ENCODE measurements around the gene SORBS1.

The SORBS1 gene

GRCh38 chr10:95321554-95322301 lies 239.4 kb downstream of the SORBS1 start:
- Histone ChIP-seq H3K4me3 (ENCODE audit: low read length) (no peak overlapping the region), H3K4me1 (ENCODE audit: insufficient read depth, low read length) (no peaks in the 10 kb centered on the region), H3K9me3 (ENCODE audit: insufficient read depth, low read depth, low read length) (no peaks in the 10 kb centered on the region), H3K27me3 (ENCODE audit: insufficient read depth, low read length) (no peaks in the 10 kb centered on the region), H3K9ac (ENCODE audit: low read depth, low read length) (no peak overlapping the region), H3K36me3 (ENCODE audit: insufficient read depth, low read length) (peaks cover 18% of the 10 kb centered on the region; the same call in 1 of the 2 replicates), H3K27ac (ENCODE audit: low read depth, low read length) (no peak overlapping the region)
- 95% methylated on average over 10 of the region's 10 CpGs for WGBS

GRCh38 chr10:95319239-95319638 lies 241.9 kb downstream of the SORBS1 start:
- no peak overlapping the region for H3K9ac ChIP-seq (ENCODE audit: low read depth, low read length)
- no peak overlapping the region for H3K4me3 ChIP-seq (ENCODE audit: low read length)
- no peak overlapping the region for H3K27ac ChIP-seq (ENCODE audit: low read depth, low read length)
- no peaks in the 10 kb centered on the region for H3K27me3 ChIP-seq (ENCODE audit: insufficient read depth, low read length)
- H3K9me3 ChIP-seq (ENCODE audit: insufficient read depth, low read depth, low read length) = no peaks in the 10 kb centered on the region
- peaks cover 18% of the 10 kb centered on the region; the same call in 1 of the 2 replicates for H3K36me3 ChIP-seq (ENCODE audit: insufficient read depth, low read length)
- H3K4me1 ChIP-seq (ENCODE audit: insufficient read depth, low read length) = no peaks in the 10 kb centered on the region; the same call in 1 of the 2 replicates

GRCh38 chr10:95315509-95315908 lies 245.7 kb downstream of the SORBS1 start:
- H3K9ac ChIP-seq (ENCODE audit: low read depth, low read length) = no peak overlapping the region
- H3K9me3 ChIP-seq (ENCODE audit: insufficient read depth, low read depth, low read length) = no peaks in the 10 kb centered on the region
- peaks cover 4% of the 10 kb centered on the region; the same call in 1 of the 2 replicates for H3K36me3 ChIP-seq (ENCODE audit: insufficient read depth, low read length)
- peaks cover 31% of the 10 kb centered on the region for H3K4me1 ChIP-seq (ENCODE audit: insufficient read depth, low read length)
- WGBS = 83% methylated on average over 2 of the region's 2 CpGs
- H3K4me3 ChIP-seq (ENCODE audit: low read length) = no peak overlapping the region
- H3K27ac ChIP-seq (ENCODE audit: low read depth, low read length) = no peak overlapping the region; the same call in 1 of the 2 replicates
- no peaks in the 10 kb centered on the region for H3K27me3 ChIP-seq (ENCODE audit: insufficient read depth, low read length)

- H3K27me3 ChIP-seq (ENCODE audit: insufficient read depth, low read length) = no peaks in the 10 kb centered on the region
- 81% methylated on average over 4 of the region's 4 CpGs for WGBS
- H3K36me3 ChIP-seq (ENCODE audit: insufficient read depth, low read length) = peaks cover 4% of the 10 kb centered on the region; the same call in 1 of the 2 replicates
- peaks cover 38% of the 10 kb centered on the region for H3K4me1 ChIP-seq (ENCODE audit: insufficient read depth, low read length)
- H3K9me3 ChIP-seq (ENCODE audit: insufficient read depth, low read depth, low read length) = no peaks in the 10 kb centered on the region
- no peak overlapping the region for H3K27ac ChIP-seq (ENCODE audit: low read depth, low read length)
- H3K9ac ChIP-seq (ENCODE audit: low read depth, low read length) = no peak overlapping the region
- no peak overlapping the region for H3K4me3 ChIP-seq (ENCODE audit: low read length)
Observed at GRCh38 chr10:95314192-95314918, 246.8 kb downstream of the SORBS1 start.

GRCh38 chr10:95312986-95313495 lies 248.1 kb downstream of the SORBS1 start:
- no CpG with 5 or more reads among the region's 1 CpG for WGBS
- H3K36me3 ChIP-seq (ENCODE audit: insufficient read depth, low read length) = peaks cover 4% of the 10 kb centered on the region; the same call in 1 of the 2 replicates
- H3K4me1 ChIP-seq (ENCODE audit: insufficient read depth, low read length) = peaks cover 46% of the 10 kb centered on the region
- no peak overlapping the region for H3K9ac ChIP-seq (ENCODE audit: low read depth, low read length)
- no peaks in the 10 kb centered on the region for H3K27me3 ChIP-seq (ENCODE audit: insufficient read depth, low read length)
- no peaks in the 10 kb centered on the region for H3K9me3 ChIP-seq (ENCODE audit: insufficient read depth, low read depth, low read length)
- H3K4me3 ChIP-seq (ENCODE audit: low read length) = no peak overlapping the region
- no peak overlapping the region for H3K27ac ChIP-seq (ENCODE audit: low read depth, low read length)

DNA sequence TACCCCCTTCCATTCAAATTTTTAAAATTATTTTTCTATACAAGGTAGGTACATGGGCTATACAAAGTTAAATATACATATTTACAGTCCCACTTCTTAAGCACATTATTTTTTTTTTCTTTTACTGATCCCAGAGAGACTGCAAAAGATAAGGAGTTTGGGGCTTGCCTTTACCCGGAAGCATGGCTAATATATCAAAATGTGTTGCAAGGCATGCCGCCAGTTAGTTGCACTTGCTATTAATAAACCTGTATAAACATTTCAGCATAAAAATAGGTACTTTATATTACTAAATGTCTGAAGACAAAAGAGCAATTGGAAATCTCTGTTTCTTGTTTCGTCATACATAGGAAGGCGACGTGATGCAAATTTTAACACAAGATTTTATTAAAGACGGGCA lies 248.9 kb downstream of the SORBS1 start:
- no peaks in the 10 kb centered on the region for H3K27me3 ChIP-seq (ENCODE audit: insufficient read depth, low read length)
- peaks cover 46% of the 10 kb centered on the region for H3K4me1 ChIP-seq (ENCODE audit: insufficient read depth, low read length)
- 91% methylated on average over 6 of the region's 6 CpGs for WGBS

DNA sequence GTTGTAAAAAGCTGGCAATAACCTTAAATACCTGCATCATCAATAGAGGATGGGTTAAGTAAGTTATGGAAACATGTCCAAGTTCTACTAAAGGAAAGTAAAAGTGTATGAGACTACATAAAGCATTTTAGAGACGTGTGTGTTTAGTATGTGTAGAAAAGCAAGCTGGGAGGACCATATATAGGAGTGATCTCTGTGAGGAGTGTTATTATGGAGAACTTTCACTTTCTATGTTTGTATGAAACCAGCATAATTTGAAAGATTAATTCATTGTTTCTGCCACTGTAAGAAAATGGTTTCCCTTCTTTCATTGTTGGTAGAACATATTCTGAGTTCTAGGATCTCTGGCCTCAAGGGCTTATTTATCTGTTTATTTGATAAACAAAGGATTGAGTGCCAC lies 251.2 kb downstream of the SORBS1 start:
- Histone ChIP-seq H3K9me3 (ENCODE audit: insufficient read depth, low read depth, low read length) (no peaks in the 10 kb centered on the region), H3K4me1 (ENCODE audit: insufficient read depth, low read length) (peaks cover 51% of the 10 kb centered on the region), H3K27ac (ENCODE audit: low read depth, low read length) (no peak overlapping the region), H3K4me3 (ENCODE audit: low read length) (no peak overlapping the region), H3K36me3 (ENCODE audit: insufficient read depth, low read length) (no peaks in the 10 kb centered on the region; the same call in 1 of the 2 replicates), H3K27me3 (ENCODE audit: insufficient read depth, low read length) (no peaks in the 10 kb centered on the region), H3K9ac (ENCODE audit: low read depth, low read length) (no peak overlapping the region)
- 83% methylated on average over 1 of the region's 1 CpG for WGBS

More for the DNA sequence above, 248.9 kb downstream of the SORBS1 start:
- Histone ChIP-seq H3K4me3 (ENCODE audit: low read length) (no peak overlapping the region), H3K9ac (ENCODE audit: low read depth, low read length) (no peak overlapping the region), H3K9me3 (ENCODE audit: insufficient read depth, low read depth, low read length) (no peaks in the 10 kb centered on the region), H3K27ac (ENCODE audit: low read depth, low read length) (no peak overlapping the region), H3K36me3 (ENCODE audit: insufficient read depth, low read length) (peaks cover 2% of the 10 kb centered on the region; the same call in 1 of the 2 replicates)

DNA sequence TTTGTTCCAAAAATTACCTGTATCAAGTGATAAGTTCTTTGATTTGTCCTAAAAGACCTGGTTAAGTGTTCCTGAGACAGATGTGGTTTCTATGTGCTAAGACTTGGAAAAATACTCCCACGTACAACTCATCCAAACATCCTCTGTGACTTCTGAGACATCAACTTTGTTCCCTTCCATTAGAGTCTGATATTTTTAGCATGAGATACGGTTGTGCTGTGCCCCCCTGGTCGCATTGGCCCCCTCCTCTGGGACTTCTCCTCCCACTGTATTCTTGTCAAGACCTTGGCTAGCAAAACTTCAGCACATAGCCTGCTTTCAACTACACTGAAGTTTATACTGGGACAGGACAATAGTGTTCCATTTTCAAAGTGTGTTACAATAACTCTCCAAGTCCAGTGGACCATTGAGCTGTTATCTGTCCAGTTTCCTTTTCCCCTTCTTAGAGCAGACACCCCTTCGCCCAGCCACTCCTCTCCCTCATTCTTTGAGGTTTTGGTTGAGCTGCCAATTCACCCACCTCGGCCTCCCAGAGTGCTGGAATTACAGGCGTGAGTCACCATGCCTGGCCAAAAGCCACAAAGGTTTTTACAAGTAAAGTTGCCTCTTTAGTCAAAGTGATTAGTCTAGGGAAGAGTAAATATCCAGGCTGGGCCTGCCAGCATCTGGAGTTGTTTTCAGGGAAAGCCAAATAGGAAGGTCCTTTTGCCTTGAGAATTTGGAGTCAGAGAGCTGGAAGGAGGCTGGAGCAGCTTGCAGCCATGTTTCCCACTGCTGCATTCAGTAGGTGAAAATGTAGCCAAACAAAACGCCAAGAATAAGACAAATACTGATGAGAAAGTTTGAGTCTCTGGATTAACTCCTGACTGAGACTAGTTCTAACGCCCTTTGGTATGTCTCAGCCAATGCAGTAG lies 252.5 kb downstream of the SORBS1 start:
- Histone ChIP-seq H3K9me3 (ENCODE audit: insufficient read depth, low read depth, low read length) (no peaks in the 10 kb centered on the region), H3K36me3 (ENCODE audit: insufficient read depth, low read length) (no peaks in the 10 kb centered on the region), H3K4me1 (ENCODE audit: insufficient read depth, low read length) (peaks cover 58% of the 10 kb centered on the region), H3K27ac (ENCODE audit: low read depth, low read length) (peak overlapping the region; percentile 29), H3K27me3 (ENCODE audit: insufficient read depth, low read length) (peaks cover 2% of the 10 kb centered on the region; the same call in 1 of the 2 replicates), H3K4me3 (ENCODE audit: low read length) (no peak overlapping the region), H3K9ac (ENCODE audit: low read depth, low read length) (no peak overlapping the region; the same call in 1 of the 2 replicates)
- WGBS = 79% methylated on average over 8 of the region's 8 CpGs

- H3K4me1 ChIP-seq (ENCODE audit: insufficient read depth, low read length) = peaks cover 46% of the 10 kb centered on the region
- no peaks in the 10 kb centered on the region for H3K36me3 ChIP-seq (ENCODE audit: insufficient read depth, low read length)
- H3K27me3 ChIP-seq (ENCODE audit: insufficient read depth, low read length) = peaks cover 5% of the 10 kb centered on the region; the same call in 1 of the 2 replicates
- no peaks in the 10 kb centered on the region for H3K9me3 ChIP-seq (ENCODE audit: insufficient read depth, low read depth, low read length)
- no peak overlapping the region for H3K4me3 ChIP-seq (ENCODE audit: low read length)
- WGBS = 100% methylated on average over 1 of the region's 1 CpG
- H3K27ac ChIP-seq (ENCODE audit: low read depth, low read length) = no peak overlapping the region
- no peak overlapping the region for H3K9ac ChIP-seq (ENCODE audit: low read depth, low read length)
Observed at GRCh38 chr10:95306851-95307250, 254.3 kb downstream of the SORBS1 start.

- 92% methylated on average over 3 of the region's 3 CpGs for WGBS
- no peaks in the 10 kb centered on the region for H3K36me3 ChIP-seq (ENCODE audit: insufficient read depth, low read length)
- no peak overlapping the region for H3K9ac ChIP-seq (ENCODE audit: low read depth, low read length)
- H3K27ac ChIP-seq (ENCODE audit: low read depth, low read length) = no peak overlapping the region
- no peak overlapping the region for H3K4me3 ChIP-seq (ENCODE audit: low read length)
- peaks cover 5% of the 10 kb centered on the region; the same call in 1 of the 2 replicates for H3K27me3 ChIP-seq (ENCODE audit: insufficient read depth, low read length)
- H3K9me3 ChIP-seq (ENCODE audit: insufficient read depth, low read depth, low read length) = no peaks in the 10 kb centered on the region
- peaks cover 43% of the 10 kb centered on the region for H3K4me1 ChIP-seq (ENCODE audit: insufficient read depth, low read length)
Observed at GRCh38 chr10:95306318-95306650, 254.9 kb downstream of the SORBS1 start.
